IPS DF 19.7 (cell line): Measurements from ENCODE around the gene FOXQ1.
A peak's percentile ranks its signal among the peaks of the same experiment; 100 is the strongest.
"Not testable (repeated sequence)": the region's sequence is repeated elsewhere in the genome, so short reads cannot be mapped to it uniquely, and the experiment has no call there.

ENCODE experiments used
- DNase-seq: peaks from one replicate; pipeline ENCODE4 v3.0.0-alpha.2; 2013; ENCODE audit warnings: low read depth, low spot score

FOXQ1 gene

GRCh38 chr6:1322156-1322555 lies 10.3 kb downstream of the FOXQ1 start:
- DNase-seq, result no peak

- DNase-seq, result no peak
Observed at GRCh38 chr6:1322696-1323219, 10.9 kb downstream of the FOXQ1 start.

- DNase-seq, result no peak
Observed at GRCh38 chr6:1324936-1325335, 13.0 kb downstream of the FOXQ1 start.

GRCh38 chr6:1325461-1326309 lies 13.8 kb downstream of the FOXQ1 start:
- DNase-seq, result no peak

- DNase-seq, result no peak
Observed at GRCh38 chr6:1326535-1327121, 14.7 kb downstream of the FOXQ1 start.

GRCh38 chr6:1327630-1328029 lies 15.7 kb downstream of the FOXQ1 start:
- DNase-seq, result no peak

GRCh38 chr6:1328129-1328800 lies 16.4 kb downstream of the FOXQ1 start:
- DNase-seq, result no peak

- DNase-seq, result no peak
Observed at GRCh38 chr6:1329708-1330107, 17.8 kb downstream of the FOXQ1 start.

- no peak for DNase-seq
Observed at GRCh38 chr6:1334684-1335083, 22.8 kb downstream of the FOXQ1 start.

- no peak for DNase-seq
Observed at GRCh38 chr6:1335367-1336037, 23.6 kb downstream of the FOXQ1 start.

- no peak for DNase-seq
Observed at GRCh38 chr6:1336246-1336843, 24.4 kb downstream of the FOXQ1 start.

GRCh38 chr6:1337791-1338190 lies 25.9 kb downstream of the FOXQ1 start:
- DNase-seq, result no peak

GRCh38 chr6:1346101-1346500 lies 34.2 kb downstream of the FOXQ1 start:
- DNase-seq, result no peak

- no peak for DNase-seq
Observed at GRCh38 chr6:1346558-1347091, 34.7 kb downstream of the FOXQ1 start.

- no peak for DNase-seq
Observed at GRCh38 chr6:1347161-1347560, 35.3 kb downstream of the FOXQ1 start.

GRCh38 chr6:1348675-1349074 lies 36.8 kb downstream of the FOXQ1 start:
- DNase-seq, result peak; percentile 90

GRCh38 chr6:1349655-1350054 lies 37.8 kb downstream of the FOXQ1 start:
- DNase-seq, result no peak

GRCh38 chr6:1351381-1352008 lies 39.6 kb downstream of the FOXQ1 start:
- no peak for DNase-seq

GRCh38 chr6:1355068-1355467 lies 43.2 kb downstream of the FOXQ1 start:
- DNase-seq, result not testable (repeated sequence)

GRCh38 chr6:1361717-1362116 lies 49.8 kb downstream of the FOXQ1 start:
- not testable (repeated sequence) for DNase-seq

- no peak for DNase-seq
Observed at GRCh38 chr6:1362643-1363042, 50.7 kb downstream of the FOXQ1 start.
